ENCODE measurements around the gene PCDHB12.

DNA sequence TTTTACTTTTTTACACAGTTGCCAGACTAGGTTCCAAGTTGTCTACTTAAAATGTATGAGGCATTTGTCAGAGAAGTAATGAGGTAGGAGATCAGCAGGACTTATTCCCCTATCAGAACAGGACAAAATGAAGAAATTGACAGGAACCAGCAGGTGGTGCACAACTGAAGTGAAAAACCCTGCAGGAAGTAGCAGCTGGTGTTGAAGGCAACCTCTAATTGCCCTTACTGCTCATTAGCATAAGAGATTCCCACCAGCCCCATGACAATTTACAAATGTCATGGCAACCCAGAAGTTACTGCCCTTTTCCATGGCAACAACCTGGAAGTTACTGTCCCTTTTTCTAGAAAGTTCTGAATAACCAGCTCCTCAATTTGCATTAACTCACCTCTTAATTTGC lies 42.1 kb downstream of the PCDHB12 start:
- no peak for TF ChIP-seq EZH2 (IDR thresholded peaks at IDR 0.05)
- TF ChIP-seq, protein P1, sequence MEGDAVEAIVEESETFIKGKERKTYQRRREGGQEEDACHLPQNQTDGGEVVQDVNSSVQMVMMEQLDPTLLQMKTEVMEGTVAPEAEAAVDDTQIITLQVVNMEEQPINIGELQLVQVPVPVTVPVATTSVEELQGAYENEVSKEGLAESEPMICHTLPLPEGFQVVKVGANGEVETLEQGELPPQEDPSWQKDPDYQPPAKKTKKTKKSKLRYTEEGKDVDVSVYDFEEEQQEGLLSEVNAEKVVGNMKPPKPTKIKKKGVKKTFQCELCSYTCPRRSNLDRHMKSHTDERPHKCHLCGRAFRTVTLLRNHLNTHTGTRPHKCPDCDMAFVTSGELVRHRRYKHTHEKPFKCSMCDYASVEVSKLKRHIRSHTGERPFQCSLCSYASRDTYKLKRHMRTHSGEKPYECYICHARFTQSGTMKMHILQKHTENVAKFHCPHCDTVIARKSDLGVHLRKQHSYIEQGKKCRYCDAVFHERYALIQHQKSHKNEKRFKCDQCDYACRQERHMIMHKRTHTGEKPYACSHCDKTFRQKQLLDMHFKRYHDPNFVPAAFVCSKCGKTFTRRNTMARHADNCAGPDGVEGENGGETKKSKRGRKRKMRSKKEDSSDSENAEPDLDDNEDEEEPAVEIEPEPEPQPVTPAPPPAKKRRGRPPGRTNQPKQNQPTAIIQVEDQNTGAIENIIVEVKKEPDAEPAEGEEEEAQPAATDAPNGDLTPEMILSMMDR (IDR thresholded peaks at IDR 0.05): no peak
